GM19372 (cell line): ENCODE data around the gene RNF151.

Source experiments
- ATAC-seq: cut with Tn5 transposase; IDR thresholded peaks from one replicate; pipeline ENCODE4 v1.9.1; 2021; ENCODE audit warnings: mild to moderate bottlenecking, low read depth, moderate library complexity; ENCODE audit not compliant: unreplicated experiment

The RNF151 gene

DNA sequence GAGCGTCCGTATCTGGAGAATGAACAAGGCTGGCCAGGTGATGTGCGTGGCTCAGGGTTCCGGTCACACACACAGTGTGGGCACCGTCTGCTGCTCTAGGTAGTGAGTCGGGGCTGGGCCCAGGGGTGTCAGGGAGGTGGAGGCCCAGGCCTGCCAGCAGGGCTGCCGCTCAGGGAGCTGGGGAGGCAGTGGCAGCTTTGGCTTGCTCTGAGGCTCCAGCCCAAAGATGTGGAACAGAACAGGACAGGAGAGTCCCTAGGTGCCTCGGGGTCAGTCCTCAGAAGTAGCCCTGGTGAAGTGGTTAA is 9.5 kb downstream of the RNF151 start:
- ATAC-seq: no peak

DNA sequence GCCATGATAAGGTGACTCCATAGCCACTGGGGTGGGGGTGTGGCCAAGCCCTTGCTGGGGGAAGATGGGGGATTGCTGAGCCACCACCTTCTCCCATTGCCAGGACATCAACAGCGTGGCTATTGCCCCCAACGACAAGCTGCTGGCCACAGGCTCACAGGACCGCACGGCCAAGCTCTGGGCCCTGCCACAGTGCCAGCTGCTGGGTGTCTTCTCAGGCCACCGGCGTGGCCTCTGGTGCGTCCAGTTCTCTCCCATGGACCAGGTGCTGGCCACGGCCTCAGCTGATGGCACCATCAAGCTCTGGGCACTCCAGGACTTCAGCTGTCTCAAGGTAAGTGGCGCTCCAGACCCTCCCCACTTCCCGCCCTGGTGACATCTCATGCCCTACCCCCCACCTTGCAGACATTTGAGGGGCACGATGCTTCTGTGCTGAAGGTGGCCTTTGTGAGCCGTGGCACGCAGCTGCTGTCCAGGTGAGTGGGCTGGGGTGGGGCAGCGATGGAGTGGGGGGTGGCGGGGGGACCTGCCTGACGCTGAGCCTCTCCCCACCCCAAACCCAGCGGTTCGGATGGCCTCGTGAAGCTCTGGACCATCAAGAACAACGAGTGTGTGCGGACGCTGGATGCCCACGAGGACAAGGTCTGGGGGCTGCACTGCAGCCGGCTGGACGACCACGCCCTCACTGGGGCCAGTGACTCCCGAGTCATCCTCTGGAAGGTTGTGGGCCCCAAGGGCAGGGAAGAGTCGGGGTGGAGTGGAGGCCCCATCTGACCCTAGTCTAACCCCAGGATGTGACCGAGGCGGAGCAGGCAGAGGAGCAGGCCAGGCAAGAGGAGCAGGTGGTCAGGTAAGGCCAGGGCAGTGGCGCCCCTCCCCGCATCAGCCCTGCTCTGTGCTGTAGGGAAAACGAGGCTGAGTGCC is 10.6 kb downstream of the RNF151 start:
- ATAC-seq: no peak

DNA sequence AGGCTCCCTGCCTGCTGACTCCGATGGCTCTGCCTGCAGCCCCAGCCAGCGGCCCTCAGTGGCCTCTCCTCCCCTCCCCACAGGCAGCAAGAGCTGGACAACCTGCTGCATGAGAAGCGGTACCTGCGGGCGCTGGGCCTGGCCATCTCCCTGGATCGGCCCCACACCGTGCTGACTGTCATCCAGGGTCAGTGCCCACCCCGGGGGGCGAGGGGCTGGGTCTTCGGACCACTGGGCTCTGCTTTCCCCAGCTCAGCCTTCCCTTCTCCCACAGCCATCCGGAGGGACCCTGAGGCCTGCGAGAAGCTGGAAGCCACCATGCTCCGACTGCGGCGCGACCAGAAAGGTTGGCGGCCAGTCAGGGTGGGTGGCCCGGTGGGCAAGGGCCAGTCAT is 11.2 kb downstream of the RNF151 start:
- ATAC-seq: no peak

- ATAC-seq: no peak
These were observed 11.9 kb downstream of the RNF151 start for GRCh38 chr16:1978476-1979120.

GRCh38 chr16:1979271-1980029 is 12.8 kb downstream of the RNF151 start:
- no peak for ATAC-seq

DNA sequence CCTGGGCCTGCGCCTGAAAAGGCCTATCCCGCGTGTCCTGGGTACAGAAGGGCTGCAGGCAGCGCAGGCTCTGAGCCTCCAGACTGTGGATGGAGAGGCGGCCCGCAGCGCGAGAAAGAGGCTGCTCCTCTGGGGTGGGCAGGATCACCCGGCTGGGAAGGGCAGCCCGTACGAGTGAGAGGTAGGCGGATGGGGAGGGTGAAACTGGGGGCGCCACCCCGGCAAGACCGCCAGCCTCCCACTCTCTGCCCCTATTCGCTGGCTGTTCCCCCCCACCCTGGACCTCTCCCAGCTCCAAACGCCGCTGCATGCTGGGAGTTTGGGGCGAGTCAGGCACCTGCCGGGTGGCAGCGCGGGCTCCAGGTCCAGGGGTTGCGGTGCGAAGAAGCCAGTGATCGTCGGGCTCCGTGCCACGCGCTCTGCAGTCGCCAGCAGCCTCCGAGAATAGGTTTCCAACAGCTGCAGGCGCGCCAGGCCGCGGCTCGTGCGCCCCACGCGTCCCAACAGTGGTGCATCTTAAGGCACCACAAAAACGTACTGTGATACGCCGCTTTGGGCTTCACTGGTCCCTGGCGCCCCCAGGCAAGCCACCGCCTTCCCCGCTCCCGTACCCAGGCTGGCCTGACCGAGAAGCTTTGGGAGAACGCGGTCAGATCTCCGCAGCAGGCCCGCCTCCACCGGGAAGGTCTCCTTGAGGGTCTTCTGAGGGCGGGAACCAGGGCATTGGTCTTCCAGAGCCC is 13.5 kb downstream of the RNF151 start:
- ATAC-seq: no peak

GRCh38 chr16:1980770-1981087 is 14.1 kb downstream of the RNF151 start:
- no peak for ATAC-seq

DNA sequence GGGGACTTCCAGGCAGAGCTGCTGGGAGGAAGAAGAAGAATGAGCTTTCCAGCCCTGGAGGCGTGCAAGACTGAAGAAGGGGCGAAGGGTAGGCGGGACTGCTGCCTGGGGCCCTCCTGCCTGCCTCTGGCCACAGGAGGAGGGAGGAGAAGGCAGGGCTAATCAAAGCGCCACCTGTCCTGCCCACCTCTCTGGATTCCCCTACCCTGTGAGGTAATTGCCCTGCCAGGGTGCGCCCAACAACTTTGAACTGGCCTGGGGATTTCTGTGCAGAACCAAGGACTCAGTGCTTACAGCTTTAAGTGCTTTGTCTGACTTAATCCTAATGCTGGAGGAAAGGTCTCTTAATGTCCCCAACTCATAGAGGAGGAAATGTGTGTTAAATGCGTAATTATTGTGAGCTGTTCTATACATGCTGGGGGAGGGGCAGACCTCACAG is 14.8 kb downstream of the RNF151 start, which contains the start of gene NOXO1:
Gene NOXO1, minus strand, starts transcription at position 72 of the 439 bp plus-strand sequence. CDS start 290 bp downstream, outside the sequence.
- ATAC-seq: no peak

DNA sequence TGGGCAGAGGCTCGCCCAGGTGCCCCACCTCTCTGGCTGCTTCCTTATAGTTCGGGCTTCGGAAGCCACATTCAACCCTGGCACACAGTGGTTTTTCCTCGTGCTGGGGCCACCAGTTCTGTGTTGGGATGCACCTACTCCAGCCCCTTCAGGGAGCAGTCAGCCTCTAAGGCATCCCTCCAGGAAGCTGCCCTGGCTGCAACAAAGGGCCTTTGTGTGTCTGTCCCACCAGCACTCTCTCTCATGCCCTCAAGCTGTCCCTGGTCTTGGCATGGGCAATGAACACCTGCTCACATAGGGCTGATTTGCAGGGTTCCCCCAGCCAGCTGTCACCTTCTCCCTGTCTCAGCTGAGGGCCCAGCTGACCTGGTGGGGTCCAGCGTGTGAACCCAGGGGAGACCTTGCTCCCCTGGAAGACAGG is 15.4 kb downstream of the RNF151 start:
- ATAC-seq: no peak

DNA sequence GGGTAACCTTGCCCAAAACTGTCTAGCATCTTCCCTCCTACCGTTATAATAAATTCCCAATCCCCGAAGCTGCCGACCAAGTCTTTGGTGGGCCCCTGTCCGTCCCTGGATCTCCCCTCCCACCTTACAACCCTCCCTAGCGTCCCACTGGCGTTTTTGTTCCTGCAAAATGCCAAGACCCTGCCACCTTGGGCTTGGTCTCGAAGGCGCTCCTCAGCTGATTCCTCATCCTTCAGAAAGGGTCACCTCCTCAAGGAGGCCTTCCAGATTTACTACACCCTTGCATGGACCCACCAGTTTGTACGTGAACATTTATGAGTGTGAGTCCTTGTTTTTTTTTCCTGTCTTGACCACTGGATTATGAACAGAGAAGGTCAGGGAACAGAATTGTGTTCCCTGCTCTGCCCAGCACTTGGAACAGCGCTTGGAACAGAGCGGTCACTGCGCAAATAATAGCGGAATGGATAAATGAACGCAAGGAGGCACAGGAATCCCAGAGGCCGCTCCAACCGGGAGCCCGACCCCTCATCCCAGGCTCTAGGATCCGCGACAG is 16.4 kb downstream of the RNF151 start:
- no peak for ATAC-seq

GRCh38 chr16:1983544-1984346 is 17.1 kb downstream of the RNF151 start, which contains the start of gene GFER:
Gene GFER, plus strand, starts transcription at chr16:1984193. Its CDS starts 26 bp downstream, at chr16:1984219.
- ATAC-seq: peak; percentile 85

DNA sequence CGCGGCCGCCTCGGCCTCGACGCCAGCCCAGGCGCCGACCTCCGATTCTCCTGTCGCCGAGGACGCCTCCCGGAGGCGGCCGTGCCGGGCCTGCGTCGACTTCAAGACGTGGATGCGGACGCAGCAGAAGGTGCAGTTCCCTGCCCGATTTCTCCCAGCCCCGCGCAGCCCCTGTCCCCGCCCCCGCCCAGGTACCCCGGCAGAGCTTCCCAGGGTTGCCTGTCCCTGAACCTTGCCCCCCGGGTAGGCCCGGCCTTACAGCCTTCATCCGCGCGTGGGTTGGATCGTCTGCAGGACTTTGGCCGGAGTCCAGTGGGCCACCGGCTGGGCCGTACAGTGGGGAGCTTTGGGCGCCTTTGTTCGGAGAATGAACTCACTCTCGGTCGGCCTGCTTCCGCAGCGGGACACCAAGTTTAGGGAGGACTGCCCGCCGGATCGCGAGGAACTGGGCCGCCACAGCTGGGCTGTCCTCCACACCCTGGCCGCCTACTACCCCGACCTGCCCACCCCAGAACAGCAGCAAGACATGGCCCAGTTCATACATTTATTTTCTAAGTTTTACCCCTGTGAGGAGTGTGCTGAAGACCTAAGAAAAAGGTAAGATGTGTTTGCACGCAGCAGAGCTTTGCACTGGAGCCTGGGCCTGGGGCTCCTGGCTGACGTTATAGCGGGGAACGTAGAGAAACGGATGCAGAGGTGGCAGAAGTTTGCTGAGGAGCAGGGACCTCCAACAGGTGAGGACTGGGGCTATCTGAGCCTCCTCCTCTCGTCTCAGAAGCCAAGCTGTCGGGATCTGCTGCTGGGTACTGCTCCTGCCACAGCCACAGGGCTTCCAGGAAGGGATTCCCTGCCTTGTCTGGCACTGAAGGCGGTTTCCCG is 17.9 kb downstream of the RNF151 start:
- no peak for ATAC-seq

DNA sequence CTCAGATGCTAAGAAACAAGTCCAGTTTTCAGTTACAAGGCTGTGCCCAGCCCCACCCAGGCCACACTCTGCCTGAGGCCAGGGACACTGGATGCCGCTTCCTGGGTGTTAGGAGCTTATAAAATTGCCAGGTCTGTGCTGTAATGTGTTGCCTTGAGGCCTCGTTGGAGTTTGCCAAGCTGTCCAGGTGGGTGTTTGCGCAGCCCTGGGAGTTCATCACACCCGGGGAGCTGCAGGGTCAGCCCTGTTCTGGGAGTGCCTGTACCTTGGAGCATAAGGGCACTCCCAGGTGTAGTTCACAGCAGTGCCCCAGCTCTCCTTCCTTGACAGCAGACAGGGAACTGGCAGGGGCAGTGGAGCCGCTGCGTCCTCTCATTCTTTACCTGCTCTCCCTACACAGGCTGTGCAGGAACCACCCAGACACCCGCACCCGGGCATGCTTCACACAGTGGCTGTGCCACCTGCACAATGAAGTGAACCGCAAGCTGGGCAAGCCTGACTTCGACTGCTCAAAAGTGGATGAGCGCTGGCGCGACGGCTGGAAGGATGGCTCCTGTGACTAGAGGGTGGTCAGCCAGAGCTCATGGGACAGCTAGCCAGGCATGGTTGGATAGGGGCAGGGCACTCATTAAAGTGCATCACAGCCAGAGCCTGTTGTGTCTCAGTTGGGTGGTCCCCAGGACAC is 19.0 kb downstream of the RNF151 start:
- ATAC-seq: no peak

DNA sequence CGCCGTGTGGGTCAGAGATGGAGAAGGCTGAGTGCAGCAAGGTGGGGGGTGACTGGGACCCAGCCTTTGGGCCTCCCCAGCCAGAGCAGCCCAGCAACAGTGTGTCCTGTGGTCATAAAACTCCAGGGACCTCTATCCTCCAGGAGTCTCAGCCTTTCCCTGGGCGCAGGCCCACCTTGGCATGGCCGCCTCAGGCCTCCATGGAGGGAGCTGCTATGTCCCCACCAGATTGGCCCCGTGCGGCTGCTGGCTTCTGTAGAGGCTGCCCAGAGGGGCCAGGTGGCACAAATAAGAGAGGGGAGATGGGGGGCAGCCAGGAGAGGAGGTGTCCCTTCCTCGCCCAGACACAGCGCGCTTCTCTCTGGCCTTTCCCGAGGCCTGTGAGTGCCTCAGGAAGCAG is 20.5 kb downstream of the RNF151 start:
- no peak for ATAC-seq

- ATAC-seq: no peak
These were observed 22.8 kb downstream of the RNF151 start, which contains the start of gene SYNGR3 for GRCh38 chr16:1989209-1990100. Gene SYNGR3, plus strand, starts transcription at chr16:1989970. Its CDS starts 133 bp downstream, at chr16:1990103.

GRCh38 chr16:1990101-1990350 is 23.4 kb downstream of the RNF151 start:
- ATAC-seq: no peak
